Neural cell (in vitro differentiated cells): ENCODE data around the gene DCHS2.

Source experiments
- CTCF ChIP-seq: fragments of 450-650 bp; IDR thresholded peaks from 2 replicates; pipeline ENCODE4 v1.5.1; 2014; ENCODE audit warnings: antibody characterized with exemption, mild to moderate bottlenecking, moderate library complexity; ENCODE audit not compliant: poor library complexity, severe bottlenecking
- EZH2 ChIP-seq: fragments of 200-600, 300-800 bp; shearing (Covaris generic), sonication (generic); IDR thresholded peaks from 2 replicates; pipeline ENCODE4 v1.6.1; 2014; ENCODE audit warnings: antibody characterized with exemption, low read length, borderline replicate concordance, mild to moderate bottlenecking; ENCODE audit not compliant: insufficient read depth, poor library complexity, severe bottlenecking
- RAD21 ChIP-seq: fragments of 450-650 bp; conservative IDR thresholded peaks from 2 replicates; pipeline ENCODE4 v1.6.1; 2014; ENCODE audit warnings: antibody characterized with exemption, mild to moderate bottlenecking, moderate library complexity
- REST ChIP-seq: IDR thresholded peaks from 2 replicates; pipeline ENCODE4 v1.6.1; 2012; ENCODE audit warnings: borderline replicate concordance

- TF ChIP-seq CTCF: no peak
- no peak for TF ChIP-seq EZH2
- no peak for TF ChIP-seq REST
- TF ChIP-seq RAD21: no peak
Measured at GRCh38 chr4:154471526-154472331, 19.9 kb downstream of the DCHS2 start.
